ENCODE data around the gene REC114. TPM values are rescaled to one million over a fixed set of nuclear protein-coding genes. Genes with fewer than 3 reads are reported as not detected.

The REC114 gene
- polyA plus RNA-seq, 3 donors = not detected

DNA sequence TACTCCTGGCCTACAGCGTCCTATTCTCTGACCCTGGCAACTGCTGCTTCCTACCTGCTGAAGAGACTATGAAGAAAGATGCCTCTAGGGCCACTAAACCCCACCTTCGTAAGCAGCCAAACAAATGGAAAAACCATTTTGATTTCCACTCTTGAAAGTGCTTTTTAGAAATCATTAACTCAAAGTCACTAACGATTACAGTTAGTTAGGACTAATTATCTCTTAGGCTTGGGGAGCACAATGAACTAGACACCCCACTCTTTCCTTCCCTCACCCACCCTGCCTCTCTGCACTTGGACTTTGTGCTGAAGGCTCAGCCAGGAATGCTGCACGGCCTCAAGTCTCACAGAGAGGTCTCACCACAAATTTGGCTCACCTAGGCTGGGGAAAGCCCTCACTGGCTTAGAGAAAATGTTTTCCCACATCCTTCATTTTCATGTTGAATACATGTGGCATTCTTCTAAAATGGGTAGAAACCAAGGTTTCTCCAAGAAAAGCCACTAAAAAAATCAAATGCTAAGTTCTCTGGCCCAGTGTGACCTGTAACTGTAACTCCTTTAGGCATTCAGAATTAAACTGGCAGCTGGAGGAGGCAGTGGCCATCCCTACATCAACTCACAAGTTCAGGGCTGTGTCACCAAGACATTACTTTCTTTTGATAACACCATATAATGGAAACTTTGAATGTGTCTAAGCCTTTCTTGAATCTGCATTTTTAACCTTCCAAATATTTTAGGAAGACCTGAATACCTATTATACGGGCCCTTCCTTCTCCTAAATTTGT, 143.1 kb downstream of the REC114 start:
- Histone ChIP-seq H3K9me3 (replicated peaks in 1 of 2; ENCODE audit: control insufficient read depth in 1 of 2, insufficient read depth in 1 of 2, low read length in 2 of 2) (no peaks in the 10 kb centered on the region), H3K27me3 (ENCODE audit: control insufficient read depth in 2 of 2, insufficient read depth in 2 of 2, low read length in 2 of 2) (no peaks in the 10 kb centered on the region), H4K20me1 (ENCODE audit: insufficient read depth, low read length) (peaks cover 94% of the 10 kb centered on the region), H3K79me2 (ENCODE audit: insufficient read depth, low read length) (peaks cover 28% of the 10 kb centered on the region), H3K27ac (ENCODE audit: low read depth in 1 of 2, low read length in 2 of 2) (no peak overlapping the region), H3K9ac (ENCODE audit: insufficient read depth, low read length, poor library complexity, severe bottlenecking) (no peak overlapping the region), H3K4me2 (replicated peaks; ENCODE audit: extremely low read depth, low read length, poor library complexity, severe bottlenecking) (no peak overlapping the region), H3K36me3 (replicated peaks in 1 of 2; ENCODE audit: control insufficient read depth in 1 of 2, insufficient read depth in 2 of 2, low read length in 2 of 2) (peaks cover 88 to 100% of the 10 kb centered on the region in 2 donors), H3K4me1 (ENCODE audit: control insufficient read depth in 1 of 2, insufficient read depth in 2 of 2, low read length in 2 of 2) (peaks cover 0 to 4% of the 10 kb centered on the region in 2 donors), H2AFZ (ENCODE audit: insufficient read depth, low read depth, low read length, poor library complexity, severe bottlenecking) (no peak overlapping the region), H3K4me3 (replicated peaks in 1 of 3; ENCODE audit: low read depth in 2 of 3, low read length in 3 of 3) (no peak overlapping the region)
- Mint-ChIP-seq H3K4me1 (peaks cover 9% of the 10 kb centered on the region), H3K9me3 (no peaks in the 10 kb centered on the region), H3K4me3 (no peak overlapping the region), H3K36me3 (peaks cover 85 to 95% of the 10 kb centered on the region in 2 donors), H3K27me3 (ENCODE audit: low read depth in 3 of 3) (no peaks in the 10 kb centered on the region), H3K27ac (peak overlapping the region in 1 of 7 donors; percentile 8)
- TF ChIP-seq, protein P1, sequence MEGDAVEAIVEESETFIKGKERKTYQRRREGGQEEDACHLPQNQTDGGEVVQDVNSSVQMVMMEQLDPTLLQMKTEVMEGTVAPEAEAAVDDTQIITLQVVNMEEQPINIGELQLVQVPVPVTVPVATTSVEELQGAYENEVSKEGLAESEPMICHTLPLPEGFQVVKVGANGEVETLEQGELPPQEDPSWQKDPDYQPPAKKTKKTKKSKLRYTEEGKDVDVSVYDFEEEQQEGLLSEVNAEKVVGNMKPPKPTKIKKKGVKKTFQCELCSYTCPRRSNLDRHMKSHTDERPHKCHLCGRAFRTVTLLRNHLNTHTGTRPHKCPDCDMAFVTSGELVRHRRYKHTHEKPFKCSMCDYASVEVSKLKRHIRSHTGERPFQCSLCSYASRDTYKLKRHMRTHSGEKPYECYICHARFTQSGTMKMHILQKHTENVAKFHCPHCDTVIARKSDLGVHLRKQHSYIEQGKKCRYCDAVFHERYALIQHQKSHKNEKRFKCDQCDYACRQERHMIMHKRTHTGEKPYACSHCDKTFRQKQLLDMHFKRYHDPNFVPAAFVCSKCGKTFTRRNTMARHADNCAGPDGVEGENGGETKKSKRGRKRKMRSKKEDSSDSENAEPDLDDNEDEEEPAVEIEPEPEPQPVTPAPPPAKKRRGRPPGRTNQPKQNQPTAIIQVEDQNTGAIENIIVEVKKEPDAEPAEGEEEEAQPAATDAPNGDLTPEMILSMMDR (IDR thresholded peaks at IDR 0.05) = no peak
- intact Hi-C loops (cut with micrococcal nuclease) = no loop called here
- no peak for DNase-seq
- WGBS (ENCODE audit: insufficient coverage) = 92% methylated on average over 4 of the region's 5 CpGs

DNA sequence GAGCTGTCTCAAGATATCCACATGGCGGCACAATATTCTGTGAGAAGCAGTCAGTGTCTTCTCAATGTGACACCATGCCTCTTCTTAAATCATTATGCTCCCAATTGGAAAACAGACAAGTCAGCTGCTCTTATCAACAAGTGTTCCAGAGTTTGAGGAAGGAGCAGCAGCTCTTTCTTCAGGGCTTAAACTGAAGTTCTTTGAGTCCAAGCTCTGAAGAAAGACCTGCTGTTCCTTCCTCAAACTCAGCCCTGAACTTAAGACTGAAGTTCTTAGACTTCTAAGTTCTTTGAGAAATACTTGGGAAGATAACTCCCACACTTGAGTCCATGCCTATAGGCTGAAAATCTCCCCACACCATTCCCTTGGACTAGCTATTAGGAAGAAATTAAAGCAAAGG, 146.8 kb downstream of the REC114 start:
- Histone ChIP-seq H3K9me3 (replicated peaks in 1 of 2; ENCODE audit: control insufficient read depth in 1 of 2, insufficient read depth in 1 of 2, low read length in 2 of 2) (no peaks in the 10 kb centered on the region), H3K9ac (ENCODE audit: insufficient read depth, low read length, poor library complexity, severe bottlenecking) (no peak overlapping the region), H3K27ac (ENCODE audit: low read depth in 1 of 2, low read length in 2 of 2) (no peak overlapping the region), H4K20me1 (ENCODE audit: insufficient read depth, low read length) (peaks cover 94% of the 10 kb centered on the region), H3K36me3 (replicated peaks in 1 of 2; ENCODE audit: control insufficient read depth in 1 of 2, insufficient read depth in 2 of 2, low read length in 2 of 2) (peaks cover 65 to 95% of the 10 kb centered on the region in 2 donors), H3K4me3 (replicated peaks in 1 of 3; ENCODE audit: low read depth in 2 of 3, low read length in 3 of 3) (no peak overlapping the region), H3K79me2 (ENCODE audit: insufficient read depth, low read length) (peaks cover 61% of the 10 kb centered on the region), H3K4me1 (ENCODE audit: control insufficient read depth in 1 of 2, insufficient read depth in 2 of 2, low read length in 2 of 2) (peaks cover 5 to 7% of the 10 kb centered on the region in 2 donors), H3K27me3 (ENCODE audit: control insufficient read depth in 2 of 2, insufficient read depth in 2 of 2, low read length in 2 of 2) (no peaks in the 10 kb centered on the region), H2AFZ (ENCODE audit: insufficient read depth, low read depth, low read length, poor library complexity, severe bottlenecking) (no peak overlapping the region), H3K4me2 (replicated peaks; ENCODE audit: extremely low read depth, low read length, poor library complexity, severe bottlenecking) (no peak overlapping the region)
- intact Hi-C loops (cut with micrococcal nuclease) = no loop called here
- Mint-ChIP-seq H3K27me3 (ENCODE audit: low read depth in 3 of 3) (no peaks in the 10 kb centered on the region), H3K36me3 (peaks cover 65 to 84% of the 10 kb centered on the region in 2 donors), H3K4me1 (peaks cover 15% of the 10 kb centered on the region), H3K9me3 (no peaks in the 10 kb centered on the region), H3K27ac (peak overlapping the region in 1 of 7 donors; percentile 52), H3K4me3 (no peak overlapping the region)
- 90% methylated on average over 1 of the region's 1 CpG for WGBS (ENCODE audit: insufficient coverage)
- DNase-seq = no peak
- TF ChIP-seq, protein P1 (IDR thresholded peaks at IDR 0.05) = no peak

Data from CD14-positive monocyte (primary cell).